ENCODE data around the gene ROBO1.
"Not testable (repeated sequence)": the region's sequence is repeated elsewhere in the genome, so short reads cannot be mapped to it uniquely, and the experiment has no call there.

Gene ROBO1

GRCh38 chr3:79217096-79217495 is 550.7 kb downstream of the ROBO1 start:
- no peak for DNase-seq

- no peak for DNase-seq
Observed at GRCh38 chr3:79215286-79215685, 552.5 kb downstream of the ROBO1 start.

DNA sequence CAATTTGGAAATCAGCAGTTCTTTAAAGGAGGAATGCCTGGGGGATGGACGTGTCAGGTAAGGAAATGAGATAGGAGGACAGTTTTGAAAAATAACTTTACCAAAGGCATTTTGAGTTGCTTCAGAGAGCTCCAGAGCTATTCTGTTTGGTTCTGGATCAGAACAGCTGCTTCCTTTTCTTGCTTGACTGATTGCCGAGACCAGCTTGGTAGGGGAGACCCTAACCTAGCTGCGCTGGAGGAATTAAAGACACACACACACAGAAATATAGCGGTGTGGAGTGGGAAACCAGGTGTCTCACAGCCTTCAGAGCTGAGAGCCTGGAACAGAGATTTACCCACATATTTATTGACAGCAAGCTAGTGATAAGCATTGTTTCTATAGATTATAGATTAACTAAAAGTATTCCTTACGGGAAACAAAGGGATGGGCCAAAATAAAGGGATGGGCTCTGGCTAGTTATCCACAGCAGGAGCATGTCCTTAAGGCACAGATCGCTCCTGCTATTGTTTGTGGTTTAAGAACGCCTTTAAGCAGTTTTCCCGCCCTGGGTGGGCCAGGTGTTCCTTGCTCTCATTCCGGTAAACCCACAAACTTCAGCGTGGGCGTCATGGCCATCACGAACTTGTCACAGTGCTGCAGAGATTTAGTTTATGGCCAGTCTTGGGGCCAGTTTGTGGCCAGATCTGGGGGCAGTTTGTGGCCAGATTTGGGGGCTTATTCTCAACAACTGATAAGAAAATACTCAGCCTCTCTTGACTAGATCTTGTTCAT is 556.0 kb downstream of the ROBO1 start:
- no peak for DNase-seq

GRCh38 chr3:79204351-79204750 is 563.4 kb downstream of the ROBO1 start:
- no peak for DNase-seq

DNA sequence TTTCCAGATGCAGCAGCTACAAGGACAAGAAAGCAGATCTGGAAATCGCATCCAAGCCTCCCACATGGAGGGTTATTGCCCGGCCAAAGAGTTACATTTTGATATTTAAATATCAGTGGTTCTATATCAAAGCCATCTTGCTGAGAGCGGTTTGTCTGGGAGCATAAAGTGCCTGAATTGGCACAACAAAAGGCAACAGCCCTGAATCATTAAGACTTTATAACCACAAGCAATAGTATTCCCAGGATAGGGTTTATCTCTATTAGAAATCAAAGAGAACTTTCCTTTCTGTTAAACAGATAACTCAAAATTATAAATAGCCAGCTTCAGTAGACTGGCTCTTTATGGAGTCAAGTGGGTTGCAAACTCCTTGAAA is 564.7 kb downstream of the ROBO1 start:
- no peak for DNase-seq

DNA sequence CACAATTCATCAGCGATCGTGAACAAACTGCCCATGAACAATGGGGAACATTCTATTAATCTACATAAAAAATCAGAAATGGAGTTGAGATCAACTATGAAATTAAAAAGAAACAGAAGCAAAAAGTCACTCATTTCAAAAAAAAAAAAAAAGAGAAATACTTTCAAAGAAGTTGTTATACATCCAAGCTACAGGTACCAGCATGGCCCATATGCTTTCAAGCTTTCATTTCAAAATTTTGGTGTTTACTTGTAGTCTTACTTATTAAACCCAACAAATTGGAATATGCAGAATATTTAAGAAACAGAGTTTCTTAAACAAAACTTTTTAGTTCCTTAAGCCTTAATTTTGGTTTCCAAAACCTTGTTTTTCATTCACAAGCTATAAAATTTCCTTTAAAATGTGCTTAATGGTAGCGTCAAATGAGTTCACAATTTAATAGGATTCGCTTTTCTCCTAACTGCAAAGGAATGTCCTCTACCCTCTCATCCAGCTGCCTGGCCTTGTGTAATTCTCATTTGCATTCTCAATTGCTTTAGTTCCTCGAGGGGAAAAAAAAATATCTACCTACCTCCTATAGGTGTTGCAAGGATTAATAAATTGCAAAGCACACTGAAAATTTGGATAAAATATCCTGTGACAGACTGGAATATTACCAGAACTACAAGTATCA is 565.2 kb downstream of the ROBO1 start:
- no peak for DNase-seq

GRCh38 chr3:79200456-79200855 is 567.3 kb downstream of the ROBO1 start:
- DNase-seq, result no peak

GRCh38 chr3:79199966-79200365 is 567.8 kb downstream of the ROBO1 start:
- no peak for DNase-seq

GRCh38 chr3:79187426-79187825 is 580.4 kb downstream of the ROBO1 start:
- DNase-seq, result no peak

DNA sequence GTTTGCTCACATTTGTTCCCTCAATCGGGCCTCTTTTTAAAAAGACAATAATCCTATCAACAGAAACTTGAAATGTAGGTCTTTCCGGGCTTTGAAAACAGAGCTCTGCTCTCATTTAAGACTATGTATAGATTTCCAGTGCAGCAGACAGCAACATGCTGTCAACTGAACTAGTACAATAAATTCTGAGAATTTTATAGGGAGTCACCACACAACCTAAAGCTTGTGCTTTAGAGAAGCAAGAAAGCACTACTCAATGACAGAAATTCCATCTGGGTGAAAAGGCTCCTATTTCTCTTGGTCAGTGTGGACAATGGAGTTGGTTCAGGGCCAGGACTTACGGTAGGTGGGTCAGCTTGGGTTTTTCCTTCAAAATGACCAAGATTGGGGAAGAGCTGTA is 583.5 kb downstream of the ROBO1 start:
- DNase-seq, result no peak

DNA sequence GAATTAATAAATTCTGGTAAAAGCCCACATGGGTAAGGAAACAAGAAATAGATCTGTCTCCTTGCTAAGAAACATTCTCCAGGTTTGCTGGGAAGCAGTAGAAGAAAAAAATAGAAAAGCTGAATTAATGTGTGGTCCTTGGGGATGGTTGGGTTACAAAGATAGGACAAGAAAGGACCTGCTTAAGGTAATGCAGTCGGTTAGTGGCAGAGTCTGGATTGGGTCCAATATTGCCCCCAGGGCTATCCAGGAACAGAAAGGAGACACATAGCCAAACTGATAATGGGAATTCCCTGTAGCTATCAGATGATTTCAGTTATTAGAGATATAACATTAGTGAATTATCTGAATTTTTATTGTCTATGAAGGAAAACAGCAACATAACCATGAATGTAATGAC is 584.3 kb downstream of the ROBO1 start:
- no peak for DNase-seq

DNA sequence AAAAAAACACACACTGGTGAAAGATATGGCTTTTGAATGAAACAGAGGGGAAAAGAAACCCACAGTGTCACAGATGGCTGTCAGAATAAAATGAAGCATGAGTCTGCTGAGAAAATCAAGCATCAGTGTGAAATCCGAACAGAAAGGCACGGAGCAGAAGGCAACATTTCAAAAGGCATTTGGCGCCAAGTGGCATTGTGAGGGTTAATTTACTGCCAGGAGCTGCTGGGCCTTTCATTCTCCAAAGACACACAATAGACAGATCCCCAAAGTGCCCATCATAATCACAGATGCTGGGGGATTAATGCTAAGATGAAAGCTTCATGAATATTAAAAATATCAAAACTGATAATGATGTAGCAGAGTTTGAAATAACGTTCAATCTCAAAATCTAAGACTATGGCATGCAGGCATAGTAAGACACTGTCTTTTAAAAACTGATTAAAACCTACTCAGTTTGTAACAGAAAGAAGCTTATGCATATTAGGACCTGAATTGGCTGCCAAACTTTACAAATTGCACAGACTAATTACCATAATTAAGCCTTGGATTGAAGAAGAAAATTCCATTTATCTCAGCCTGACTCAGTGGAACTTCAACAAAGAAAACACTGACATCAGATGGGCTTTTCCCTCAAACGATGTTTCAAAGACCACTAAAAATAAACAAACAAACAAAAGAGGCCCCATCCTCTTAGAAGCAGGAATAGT is 589.2 kb downstream of the ROBO1 start:
- DNase-seq, result no peak

GRCh38 chr3:79175870-79176269 is 591.9 kb downstream of the ROBO1 start:
- DNase-seq, result no peak

- not testable (repeated sequence) for DNase-seq
Observed at GRCh38 chr3:79173259-79173658, 594.5 kb downstream of the ROBO1 start.

DNA sequence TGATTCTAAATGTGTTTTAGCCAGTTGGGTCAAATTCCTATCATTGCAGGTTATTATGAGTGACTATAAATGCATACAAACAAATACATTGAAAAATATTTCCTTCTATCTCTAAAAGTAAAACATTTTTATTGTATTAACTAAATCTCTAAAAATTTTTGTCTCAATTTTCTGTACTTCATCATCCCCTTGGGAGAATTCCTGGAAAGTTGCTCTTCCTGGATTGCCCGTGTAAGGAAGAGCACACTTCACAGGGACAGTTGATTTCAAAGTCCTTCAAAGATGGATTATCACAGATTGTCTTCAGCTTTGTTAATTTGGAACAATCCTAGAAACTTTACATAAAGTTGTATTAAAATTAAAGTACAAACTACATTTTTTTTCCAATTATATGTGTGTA is 595.6 kb downstream of the ROBO1 start:
- no peak for DNase-seq

- no peak for DNase-seq
Observed at GRCh38 chr3:79170021-79170420, 597.8 kb downstream of the ROBO1 start.

DNA sequence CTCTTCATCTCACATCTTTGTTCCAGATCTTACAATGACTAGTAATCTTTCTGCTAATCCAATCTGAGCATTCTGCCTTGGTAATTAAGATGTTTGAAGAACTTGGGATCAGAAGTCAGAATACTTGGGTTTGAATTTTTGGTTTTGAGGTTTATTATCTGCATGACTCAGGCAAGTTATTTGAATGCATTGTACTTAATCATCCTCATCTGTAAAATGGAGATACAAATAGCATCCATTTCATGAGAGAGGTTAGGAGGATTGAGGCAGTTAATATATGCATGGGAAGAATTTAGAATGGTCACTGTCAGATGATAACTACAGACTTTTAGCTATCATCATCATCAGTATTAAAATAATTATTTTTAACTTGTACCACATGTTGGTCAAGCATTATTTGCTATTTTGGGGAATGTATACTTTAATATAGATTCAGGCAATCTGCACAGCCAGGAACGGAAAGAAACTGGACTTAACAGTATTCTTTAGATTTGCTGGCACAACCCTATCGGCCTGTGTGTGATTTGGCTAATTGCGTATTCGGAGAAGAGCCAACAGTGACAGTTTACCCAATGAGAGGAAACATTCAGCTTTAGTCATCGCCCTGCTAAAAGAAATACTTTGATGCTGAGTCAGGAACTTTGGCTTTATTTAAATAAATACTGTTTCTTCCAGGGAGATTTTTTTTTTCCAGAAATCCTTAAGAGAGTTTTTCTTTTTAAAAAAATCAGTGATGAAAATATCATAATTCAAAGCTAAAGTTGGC is 600.0 kb downstream of the ROBO1 start:
- DNase-seq, result no peak

DNA sequence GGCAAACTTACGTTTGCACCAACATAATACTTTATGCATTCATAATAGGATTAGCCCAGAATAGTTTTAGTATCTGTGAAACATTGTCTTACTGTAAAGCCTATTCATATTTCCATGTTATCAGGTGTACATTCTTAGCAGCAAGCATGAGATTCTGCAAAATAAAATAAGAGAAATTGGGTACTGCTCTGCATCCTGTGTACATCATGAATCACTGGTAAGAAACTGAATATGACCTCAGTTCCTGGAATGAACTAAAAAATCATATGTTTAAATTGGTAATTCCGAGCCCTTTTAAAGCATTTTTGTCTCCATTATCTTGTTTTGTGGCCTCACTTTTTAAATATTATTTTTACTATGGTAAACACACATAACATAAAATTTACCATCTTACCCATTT is 605.1 kb downstream of the ROBO1 start:
- DNase-seq, result no peak

DNA sequence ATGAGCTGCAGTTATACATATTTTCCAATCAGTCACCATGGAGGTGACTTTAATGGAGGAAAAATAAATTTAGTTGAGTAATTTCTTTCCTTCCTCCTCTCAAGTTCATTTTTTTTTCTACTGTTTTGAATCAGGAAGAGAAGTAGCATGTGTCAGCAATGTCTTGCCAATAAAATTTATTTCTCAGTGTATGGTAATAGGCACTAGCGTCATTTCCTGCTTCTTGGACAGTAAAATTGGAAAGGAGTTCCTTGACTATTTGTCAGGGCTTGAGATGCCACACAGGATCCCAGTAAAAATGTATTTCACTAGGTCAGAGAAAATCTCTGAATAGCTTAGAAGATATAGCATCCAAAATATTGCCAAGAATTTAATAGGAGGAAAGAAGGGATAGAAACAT is 605.9 kb downstream of the ROBO1 start:
- DNase-seq, result no peak

GRCh38 chr3:79160421-79160820 is 607.4 kb downstream of the ROBO1 start:
- no peak for DNase-seq

DNA sequence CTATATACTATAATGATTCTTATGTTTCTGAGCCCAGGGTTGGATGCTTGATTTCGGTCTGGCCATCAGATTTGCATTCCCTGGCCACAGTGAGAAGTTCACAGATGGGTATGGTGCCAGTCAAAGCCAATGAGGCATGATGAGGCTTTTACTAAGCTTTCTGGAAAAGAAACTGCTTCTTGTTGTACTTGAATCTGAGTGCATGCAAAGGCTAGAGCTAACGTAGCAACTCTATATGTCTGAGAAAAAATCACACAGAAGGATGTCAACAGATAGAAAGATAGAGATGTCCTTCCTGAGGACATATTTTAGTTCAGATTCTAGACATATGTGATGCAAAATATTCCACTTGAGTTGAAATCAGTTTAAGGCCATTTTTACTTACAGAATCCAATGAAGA is 608.1 kb downstream of the ROBO1 start:
- DNase-seq, result no peak

DNA sequence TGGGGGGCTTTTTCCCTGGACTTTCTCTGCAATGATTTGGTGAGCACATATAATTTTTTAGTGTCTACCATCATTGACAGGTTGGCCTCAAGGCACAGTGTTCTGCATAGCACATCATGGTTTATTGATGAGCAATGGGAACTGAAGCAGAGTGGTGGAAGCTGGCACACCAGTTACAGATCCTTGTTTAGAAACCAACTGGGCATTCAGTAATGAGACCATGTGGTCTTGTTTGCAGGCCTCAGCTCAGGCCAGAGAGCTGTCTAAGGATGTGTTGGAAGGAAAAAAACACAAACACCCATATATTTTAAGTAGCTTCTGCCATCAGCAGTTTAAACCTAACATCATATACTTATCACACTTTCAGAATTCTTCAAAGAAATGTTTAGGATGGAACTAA is 610.6 kb downstream of the ROBO1 start:
- no peak for DNase-seq

DNA sequence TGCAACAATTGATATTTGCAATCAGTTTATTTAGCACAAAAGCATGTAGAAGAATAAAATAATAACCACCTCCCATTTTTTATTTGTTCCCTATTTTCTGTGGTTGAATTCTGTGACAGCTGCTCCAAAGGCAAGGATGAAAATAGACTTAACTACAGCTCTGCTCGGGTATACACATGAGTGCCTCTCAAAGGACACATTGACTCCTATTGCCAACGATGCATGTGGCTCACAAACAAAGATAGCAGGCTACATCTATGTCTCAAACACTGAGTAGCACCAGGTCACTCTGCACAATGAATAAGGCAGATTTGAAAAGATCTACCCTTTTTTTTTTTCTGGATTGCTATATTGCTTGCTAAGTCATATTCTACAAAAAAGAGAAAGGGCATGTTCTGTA is 612.9 kb downstream of the ROBO1 start:
- DNase-seq, result no peak

Measured in NCI-H2029 (cell line).